HepG2 (cell line): ENCODE data around the gene TRABD. TPM values are rescaled to one million over a fixed set of nuclear protein-coding genes. Genes with fewer than 3 reads are reported as not detected.

Experiments used
- DNMT3B ChIP-seq: conservative IDR thresholded peaks from 2 replicates; pipeline ENCODE4 v1.6.1; 2016; ENCODE audit warnings: missing biosample characterization, control low read depth
- HMG20B ChIP-seq: conservative IDR thresholded peaks from 2 replicates; pipeline ENCODE4 v1.6.1; 2016; ENCODE audit warnings: missing genetic modification reagents, missing compliant biosample characterization
- MEIS2 ChIP-seq: sonication (generic); formaldehyde crosslinking; IDR thresholded peaks from 2 replicates; pipeline ENCODE4 v1.9.0; 2021; ENCODE audit warnings: mild to moderate bottlenecking, missing genetic modification reagents
- NFE2L1 ChIP-seq: sonication (generic); formaldehyde crosslinking; IDR thresholded peaks from 2 replicates; pipeline ENCODE4 v1.4.0; 2020; ENCODE audit warnings: missing genetic modification reagents, mild to moderate bottlenecking, borderline replicate concordance
- PHF8 ChIP-seq: sonication (generic); formaldehyde crosslinking; IDR thresholded peaks from 2 replicates; pipeline ENCODE4 v1.5.0; 2020; ENCODE audit warnings: missing genetic modification reagents
- PPARG ChIP-seq: conservative IDR thresholded peaks from 2 replicates; pipeline ENCODE4 v1.6.1; 2016; ENCODE audit warnings: missing biosample characterization, missing genetic modification reagents
- RAD21 ChIP-seq: fragments of 450-650 bp; formaldehyde crosslinking; IDR thresholded peaks from 2 replicates; pipeline ENCODE4 v1.5.0; 2020; ENCODE audit warnings: mild to moderate bottlenecking
- ZFP90 ChIP-seq: sonication (generic); formaldehyde crosslinking; IDR thresholded peaks from 2 replicates; pipeline ENCODE4 v1.8.0; 2022; ENCODE audit warnings: missing genetic modification reagents, mild to moderate bottlenecking, inconsistent platforms, borderline replicate concordance
- ZNF335 ChIP-seq: sonication (generic); formaldehyde crosslinking; IDR thresholded peaks from 2 replicates; pipeline ENCODE4 v1.4.0; 2020; ENCODE audit warnings: missing genetic modification reagents
- ZNF367 ChIP-seq: sonication (generic); formaldehyde crosslinking; IDR thresholded peaks from 2 replicates; pipeline ENCODE4 v1.4.0; 2020; ENCODE audit warnings: missing genetic modification reagents, borderline replicate concordance
- ZNF790 ChIP-seq: sonication (generic); formaldehyde crosslinking; IDR thresholded peaks from 2 replicates; pipeline ENCODE4 v1.8.0; 2022; ENCODE audit warnings: missing genetic modification reagents, mild to moderate bottlenecking, borderline replicate concordance
- ZSCAN29 ChIP-seq: sonication (generic); formaldehyde crosslinking; conservative IDR thresholded peaks from 2 replicates; pipeline ENCODE4 v1.4.0; 2020; ENCODE audit warnings: mild to moderate bottlenecking, missing genetic modification reagents
- polyA plus RNA-seq, 8 experiments: library from polyadenylated mRNA; depleted of rRNA in 3 of 8; stranded (reverse) in 7 of 8; unstranded in 1 of 8; fragments of >200 nt; fragmentation: Illumina TruSeq in 4 of 8; extraction: Trizol in 4 of 8; gene quantifications; 2 replicates each; pipeline versions ENCODE4 v1.2.1 to v1.2.3, GENCODE V29; 2011 to 2016; ENCODE audit warnings: low read depth in 4 of 8, missing spikeins in 1 of 8, mixed read lengths in 1 of 8; ENCODE audit not compliant: insufficient read depth in 1 of 8
- total RNA-seq, 5 experiments: library from RNA; depleted of rRNA; stranded (reverse); fragments of >200 nt; fragmentation: Illumina TruSeq; extraction: Trizol; gene quantifications; 2 replicates each; pipeline ENCODE4 v1.2.3, GENCODE V29; 2016; ENCODE audit warnings: low read depth in 1 of 5
- TF ChIP-seq, protein P1 (sequence below): IDR thresholded peaks from 2 replicates; pipeline ENCODE4 v1.4.0; 2020; ENCODE audit warnings: mild to moderate bottlenecking, missing genetic modification reagents
- TF ChIP-seq, protein P2 (sequence below): sonication (generic); formaldehyde crosslinking; IDR thresholded peaks from 2 replicates; pipeline ENCODE4 v1.5.1; 2020; ENCODE audit warnings: mild to moderate bottlenecking, missing genetic modification reagents, borderline replicate concordance
- TF ChIP-seq, protein P3 (sequence below): sonication (generic); formaldehyde crosslinking; IDR thresholded peaks from 2 replicates; pipeline ENCODE4 v1.5.1; 2020; ENCODE audit warnings: mild to moderate bottlenecking, missing genetic modification reagents, moderate library complexity

Gene TRABD
- total and polyA plus RNA-seq, 2 of the 13 experiments (the other 11 are each of a cell fraction or from before 2014, with no cell fraction given), result 21.5 to 28.9 TPM

DNA sequence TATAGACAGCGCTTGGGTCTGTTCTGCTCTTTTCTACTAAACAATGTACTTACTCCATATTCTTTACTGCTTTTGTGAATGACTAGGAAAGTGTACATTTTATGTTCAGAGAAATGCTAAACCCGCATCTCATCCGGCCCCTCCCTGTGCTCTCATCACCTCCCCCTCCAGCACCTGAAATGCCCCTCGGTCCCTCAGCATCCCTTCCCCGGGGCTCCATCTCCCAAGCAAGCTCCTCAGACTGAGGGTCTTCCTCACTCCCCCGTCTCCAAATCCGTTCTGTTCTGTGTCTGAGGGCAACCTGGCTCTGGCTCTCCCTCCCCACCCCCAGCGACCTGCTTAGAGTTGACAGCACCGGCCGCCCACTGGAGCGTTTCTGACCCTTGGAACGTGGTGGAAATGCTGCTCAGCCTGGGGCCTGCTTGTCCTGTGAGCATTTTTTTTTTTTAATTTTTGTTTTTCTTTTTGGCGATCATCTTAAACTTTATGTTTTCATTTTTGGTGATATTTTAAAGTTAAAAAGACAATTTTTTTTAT, 16.5 kb downstream of the TRABD start (continued):
- TF ChIP-seq, protein P1, sequence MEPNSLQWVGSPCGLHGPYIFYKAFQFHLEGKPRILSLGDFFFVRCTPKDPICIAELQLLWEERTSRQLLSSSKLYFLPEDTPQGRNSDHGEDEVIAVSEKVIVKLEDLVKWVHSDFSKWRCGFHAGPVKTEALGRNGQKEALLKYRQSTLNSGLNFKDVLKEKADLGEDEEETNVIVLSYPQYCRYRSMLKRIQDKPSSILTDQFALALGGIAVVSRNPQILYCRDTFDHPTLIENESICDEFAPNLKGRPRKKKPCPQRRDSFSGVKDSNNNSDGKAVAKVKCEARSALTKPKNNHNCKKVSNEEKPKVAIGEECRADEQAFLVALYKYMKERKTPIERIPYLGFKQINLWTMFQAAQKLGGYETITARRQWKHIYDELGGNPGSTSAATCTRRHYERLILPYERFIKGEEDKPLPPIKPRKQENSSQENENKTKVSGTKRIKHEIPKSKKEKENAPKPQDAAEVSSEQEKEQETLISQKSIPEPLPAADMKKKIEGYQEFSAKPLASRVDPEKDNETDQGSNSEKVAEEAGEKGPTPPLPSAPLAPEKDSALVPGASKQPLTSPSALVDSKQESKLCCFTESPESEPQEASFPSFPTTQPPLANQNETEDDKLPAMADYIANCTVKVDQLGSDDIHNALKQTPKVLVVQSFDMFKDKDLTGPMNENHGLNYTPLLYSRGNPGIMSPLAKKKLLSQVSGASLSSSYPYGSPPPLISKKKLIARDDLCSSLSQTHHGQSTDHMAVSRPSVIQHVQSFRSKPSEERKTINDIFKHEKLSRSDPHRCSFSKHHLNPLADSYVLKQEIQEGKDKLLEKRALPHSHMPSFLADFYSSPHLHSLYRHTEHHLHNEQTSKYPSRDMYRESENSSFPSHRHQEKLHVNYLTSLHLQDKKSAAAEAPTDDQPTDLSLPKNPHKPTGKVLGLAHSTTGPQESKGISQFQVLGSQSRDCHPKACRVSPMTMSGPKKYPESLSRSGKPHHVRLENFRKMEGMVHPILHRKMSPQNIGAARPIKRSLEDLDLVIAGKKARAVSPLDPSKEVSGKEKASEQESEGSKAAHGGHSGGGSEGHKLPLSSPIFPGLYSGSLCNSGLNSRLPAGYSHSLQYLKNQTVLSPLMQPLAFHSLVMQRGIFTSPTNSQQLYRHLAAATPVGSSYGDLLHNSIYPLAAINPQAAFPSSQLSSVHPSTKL (CRISPR knock-in tag), result no peak
- TF ChIP-seq RAD21 (CRISPR knock-in tag), result no peak
- TF ChIP-seq ZFP90 (CRISPR knock-in tag), result no peak
- TF ChIP-seq HMG20B (CRISPR knock-in tag), result no peak
- no peak for TF ChIP-seq DNMT3B (CRISPR knock-in tag)
- TF ChIP-seq ZNF790, result no peak
- no peak for TF ChIP-seq PPARG (CRISPR knock-in tag)
- no peak for TF ChIP-seq NFE2L1 (CRISPR knock-in tag)
- no peak for TF ChIP-seq ZNF367
- TF ChIP-seq, protein P2, sequence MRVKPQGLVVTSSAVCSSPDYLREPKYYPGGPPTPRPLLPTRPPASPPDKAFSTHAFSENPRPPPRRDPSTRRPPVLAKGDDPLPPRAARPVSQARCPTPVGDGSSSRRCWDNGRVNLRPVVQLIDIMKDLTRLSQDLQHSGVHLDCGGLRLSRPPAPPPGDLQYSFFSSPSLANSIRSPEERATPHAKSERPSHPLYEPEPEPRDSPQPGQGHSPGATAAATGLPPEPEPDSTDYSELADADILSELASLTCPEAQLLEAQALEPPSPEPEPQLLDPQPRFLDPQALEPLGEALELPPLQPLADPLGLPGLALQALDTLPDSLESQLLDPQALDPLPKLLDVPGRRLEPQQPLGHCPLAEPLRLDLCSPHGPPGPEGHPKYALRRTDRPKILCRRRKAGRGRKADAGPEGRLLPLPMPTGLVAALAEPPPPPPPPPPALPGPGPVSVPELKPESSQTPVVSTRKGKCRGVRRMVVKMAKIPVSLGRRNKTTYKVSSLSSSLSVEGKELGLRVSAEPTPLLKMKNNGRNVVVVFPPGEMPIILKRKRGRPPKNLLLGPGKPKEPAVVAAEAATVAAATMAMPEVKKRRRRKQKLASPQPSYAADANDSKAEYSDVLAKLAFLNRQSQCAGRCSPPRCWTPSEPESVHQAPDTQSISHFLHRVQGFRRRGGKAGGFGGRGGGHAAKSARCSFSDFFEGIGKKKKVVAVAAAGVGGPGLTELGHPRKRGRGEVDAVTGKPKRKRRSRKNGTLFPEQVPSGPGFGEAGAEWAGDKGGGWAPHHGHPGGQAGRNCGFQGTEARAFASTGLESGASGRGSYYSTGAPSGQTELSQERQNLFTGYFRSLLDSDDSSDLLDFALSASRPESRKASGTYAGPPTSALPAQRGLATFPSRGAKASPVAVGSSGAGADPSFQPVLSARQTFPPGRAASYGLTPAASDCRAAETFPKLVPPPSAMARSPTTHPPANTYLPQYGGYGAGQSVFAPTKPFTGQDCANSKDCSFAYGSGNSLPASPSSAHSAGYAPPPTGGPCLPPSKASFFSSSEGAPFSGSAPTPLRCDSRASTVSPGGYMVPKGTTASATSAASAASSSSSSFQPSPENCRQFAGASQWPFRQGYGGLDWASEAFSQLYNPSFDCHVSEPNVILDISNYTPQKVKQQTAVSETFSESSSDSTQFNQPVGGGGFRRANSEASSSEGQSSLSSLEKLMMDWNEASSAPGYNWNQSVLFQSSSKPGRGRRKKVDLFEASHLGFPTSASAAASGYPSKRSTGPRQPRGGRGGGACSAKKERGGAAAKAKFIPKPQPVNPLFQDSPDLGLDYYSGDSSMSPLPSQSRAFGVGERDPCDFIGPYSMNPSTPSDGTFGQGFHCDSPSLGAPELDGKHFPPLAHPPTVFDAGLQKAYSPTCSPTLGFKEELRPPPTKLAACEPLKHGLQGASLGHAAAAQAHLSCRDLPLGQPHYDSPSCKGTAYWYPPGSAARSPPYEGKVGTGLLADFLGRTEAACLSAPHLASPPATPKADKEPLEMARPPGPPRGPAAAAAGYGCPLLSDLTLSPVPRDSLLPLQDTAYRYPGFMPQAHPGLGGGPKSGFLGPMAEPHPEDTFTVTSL (CRISPR knock-in tag), result no peak
- peak; percentile 1; the same call in 1 of the 2 replicates for TF ChIP-seq MEIS2 (CRISPR knock-in tag)
- TF ChIP-seq, protein P3, sequence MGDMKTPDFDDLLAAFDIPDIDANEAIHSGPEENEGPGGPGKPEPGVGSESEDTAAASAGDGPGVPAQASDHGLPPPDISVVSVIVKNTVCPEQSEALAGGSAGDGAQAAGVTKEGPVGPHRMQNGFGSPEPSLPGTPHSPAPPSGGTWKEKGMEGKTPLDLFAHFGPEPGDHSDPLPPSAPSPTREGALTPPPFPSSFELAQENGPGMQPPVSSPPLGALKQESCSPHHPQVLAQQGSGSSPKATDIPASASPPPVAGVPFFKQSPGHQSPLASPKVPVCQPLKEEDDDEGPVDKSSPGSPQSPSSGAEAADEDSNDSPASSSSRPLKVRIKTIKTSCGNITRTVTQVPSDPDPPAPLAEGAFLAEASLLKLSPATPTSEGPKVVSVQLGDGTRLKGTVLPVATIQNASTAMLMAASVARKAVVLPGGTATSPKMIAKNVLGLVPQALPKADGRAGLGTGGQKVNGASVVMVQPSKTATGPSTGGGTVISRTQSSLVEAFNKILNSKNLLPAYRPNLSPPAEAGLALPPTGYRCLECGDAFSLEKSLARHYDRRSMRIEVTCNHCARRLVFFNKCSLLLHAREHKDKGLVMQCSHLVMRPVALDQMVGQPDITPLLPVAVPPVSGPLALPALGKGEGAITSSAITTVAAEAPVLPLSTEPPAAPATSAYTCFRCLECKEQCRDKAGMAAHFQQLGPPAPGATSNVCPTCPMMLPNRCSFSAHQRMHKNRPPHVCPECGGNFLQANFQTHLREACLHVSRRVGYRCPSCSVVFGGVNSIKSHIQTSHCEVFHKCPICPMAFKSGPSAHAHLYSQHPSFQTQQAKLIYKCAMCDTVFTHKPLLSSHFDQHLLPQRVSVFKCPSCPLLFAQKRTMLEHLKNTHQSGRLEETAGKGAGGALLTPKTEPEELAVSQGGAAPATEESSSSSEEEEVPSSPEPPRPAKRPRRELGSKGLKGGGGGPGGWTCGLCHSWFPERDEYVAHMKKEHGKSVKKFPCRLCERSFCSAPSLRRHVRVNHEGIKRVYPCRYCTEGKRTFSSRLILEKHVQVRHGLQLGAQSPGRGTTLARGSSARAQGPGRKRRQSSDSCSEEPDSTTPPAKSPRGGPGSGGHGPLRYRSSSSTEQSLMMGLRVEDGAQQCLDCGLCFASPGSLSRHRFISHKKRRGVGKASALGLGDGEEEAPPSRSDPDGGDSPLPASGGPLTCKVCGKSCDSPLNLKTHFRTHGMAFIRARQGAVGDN, result peak; percentile 60
- TF ChIP-seq ZNF335, result no peak
- no peak for TF ChIP-seq PHF8 (CRISPR knock-in tag)
- no peak for TF ChIP-seq ZSCAN29 (CRISPR knock-in tag)
